HepG2 (cell line): ENCODE results near the gene BRAF. TPM values are rescaled to one million over a fixed set of nuclear protein-coding genes. Genes with fewer than 3 reads are reported as not detected.

Experiments used
- ATAC-seq: fragments of 200-7000 bp; cut with Tn5 transposase; 3 replicates; pipeline ENCODE4 v1.9.1; 2020; ENCODE audit warnings: mild to moderate bottlenecking, moderate library complexity
- BruUV-seq: library from RNA; stranded (reverse); fragments of 400-500 nt; replicated peaks from 2 replicates; lab custom pipeline; 2021; lab: Mats Ljungman, UMichigan
- CTCF ChIA-PET: fragments of 300-600 bp; formaldehyde crosslinking; extraction: SDS; loops from one replicate; lab custom pipeline; 2021; ENCODE audit warnings: low total read pairs, inconsistent platforms, low intra/inter-chr PET ratio; lab: Yijun Ruan, JAX
- POLR2A ChIA-PET: fragments of 350-600 bp; sonication (Branson Sonifier 250); formaldehyde crosslinking; loops from one replicate; lab custom pipeline; 2020; ENCODE audit warnings: antibody characterized with exemption, inconsistent platforms; lab: Yijun Ruan, JAX
- DNase-seq: peaks from one replicate; pipeline ENCODE4 v3.0.0-alpha.2; 2015; ENCODE audit warnings: low spot score
- FAIRE-seq: peaks from 3 replicates; lab custom pipeline; 2011; peaks lifted over from hg19 to GRCh38; lab: Jason Lieb, UNC
- H2AFZ ChIP-seq: one replicate; pipeline ENCODE4 v1.6.1; 2011; ENCODE audit warnings: low read length, inconsistent platforms
- H3K27ac ChIP-seq: fragments of 300-600 bp; 3 replicates; pipeline ENCODE4 v1.8.0; 2011; ENCODE audit warnings: mixed run types, mild to moderate bottlenecking, mixed read lengths, low read length, inconsistent platforms; ENCODE audit not compliant: insufficient read depth; ENCODE audit errors: extremely low read length
- H3K27me3 ChIP-seq, 2 experiments: fragments of 200-600 bp in 1 of 2; 2 replicates in 1 of 2; 3 replicates in 1 of 2; pipeline versions ENCODE4 v1.6.0 to v1.8.0; 2011; ENCODE audit warnings: low read length in 2 of 2, mild to moderate bottlenecking in 2 of 2, moderate library complexity in 2 of 2, inconsistent platforms in 1 of 2; ENCODE audit not compliant: insufficient read depth in 2 of 2, control insufficient read depth in 1 of 2
- H3K36me3 ChIP-seq, 2 experiments: fragments of 200-600 bp in 1 of 2; replicated peaks in 1 of 2; 2 replicates in 1 of 2; 3 replicates in 1 of 2; pipeline versions ENCODE4 v1.5.1 to v1.8.0; 2011; ENCODE audit warnings: low read length in 2 of 2, inconsistent platforms in 1 of 2; ENCODE audit not compliant: insufficient read depth in 2 of 2, control insufficient read depth in 1 of 2
- H3K4me1 ChIP-seq: 2 replicates; pipeline ENCODE4 v1.5.1; 2012; ENCODE audit warnings: low read length, inconsistent platforms; ENCODE audit not compliant: insufficient read depth
- H3K4me2 ChIP-seq: 2 replicates; pipeline ENCODE4 v1.6.0; 2011; ENCODE audit warnings: low read depth, low read length, inconsistent platforms
- H3K4me3 ChIP-seq, 3 experiments: fragments of 200-600 bp in 1 of 3; sonication (generic), shearing (Covaris generic) in 1 of 3; replicated peaks in 1 of 3; 2 replicates each; pipeline ENCODE4 v1.5.1; 2011 to 2016; ENCODE audit warnings: low read length in 3 of 3, inconsistent platforms in 2 of 3, low read depth in 2 of 3, mild to moderate bottlenecking in 2 of 3, control low read depth in 1 of 3, mixed read lengths in 1 of 3; ENCODE audit not compliant: insufficient read depth in 1 of 3
- H3K79me2 ChIP-seq: one replicate; pipeline ENCODE4 v1.6.1; 2011; ENCODE audit warnings: low read length, inconsistent platforms; ENCODE audit not compliant: insufficient read depth
- H3K9ac ChIP-seq: 2 replicates; pipeline ENCODE4 v1.6.0; 2011; ENCODE audit warnings: mild to moderate bottlenecking, low read depth, low read length, inconsistent platforms; ENCODE audit not compliant: insufficient read depth
- H3K9me3 ChIP-seq: 2 replicates; pipeline ENCODE4 v1.5.1; 2012; ENCODE audit warnings: mild to moderate bottlenecking, low read length
- H4K20me1 ChIP-seq: 2 replicates; pipeline ENCODE4 v1.6.0; 2011; ENCODE audit warnings: inconsistent platforms, mild to moderate bottlenecking, low read length, moderate library complexity; ENCODE audit not compliant: insufficient read depth
- NR2F2 ChIP-seq: IDR thresholded peaks from 2 replicates; pipeline ENCODE4 v1.6.1; 2012; ENCODE audit warnings: low read depth, inconsistent platforms, borderline replicate concordance
- PAWR ChIP-seq: sonication (generic); formaldehyde crosslinking; IDR thresholded peaks from 2 replicates; pipeline ENCODE4 v1.4.0; 2020; ENCODE audit warnings: missing genetic modification reagents, mild to moderate bottlenecking, borderline replicate concordance
- SYNCRIP ChIP-seq: fragments of 200-400 bp; formaldehyde crosslinking; IDR thresholded peaks from 2 replicates; pipeline ENCODE4 v1.6.1; 2018; ENCODE audit warnings: mild to moderate bottlenecking, low read depth, low read length; ENCODE audit not compliant: insufficient read depth
- ZMAT3 ChIP-seq: sonication (generic); formaldehyde crosslinking; conservative IDR thresholded peaks from 2 replicates; pipeline ENCODE4 v1.7.0; 2021; ENCODE audit warnings: missing genetic modification reagents
- WGBS: methylation state at CpG from one replicate; pipeline ENCODE4 v1.1.6; 2017; ENCODE audit warnings: low lambda C conversion rate; 5-methylcytosine and 5-hydroxymethylcytosine counted together
- in situ Hi-C: cut with HindIII; loops from 2 replicates; pipeline ENCODE4 v1.10.0; 2017; ENCODE audit warnings: low pct_unique_long_range_greater_than_20kb; ENCODE audit not compliant: extremely low pct_ligation_motif_present
- intact Hi-C: fragments of 100-400 bp; cut with micrococcal nuclease; formaldehyde crosslinking; loops from one replicate; pipeline ENCODE4 v1.10.0; 2022; ENCODE audit not compliant: unreplicated experiment
- polyA plus RNA-seq, 8 experiments: library from polyadenylated mRNA; depleted of rRNA in 3 of 8; stranded (reverse) in 7 of 8; unstranded in 1 of 8; fragments of >200 nt; fragmentation: Illumina TruSeq in 4 of 8; extraction: Trizol in 4 of 8; gene quantifications; 2 replicates each; pipeline versions ENCODE4 v1.2.1 to v1.2.3, GENCODE V29; 2011 to 2016; ENCODE audit warnings: low read depth in 4 of 8, missing spikeins in 1 of 8, mixed read lengths in 1 of 8; ENCODE audit not compliant: insufficient read depth in 1 of 8
- total RNA-seq, 5 experiments: library from RNA; depleted of rRNA; stranded (reverse); fragments of >200 nt; fragmentation: Illumina TruSeq; extraction: Trizol; gene quantifications; 2 replicates each; pipeline ENCODE4 v1.2.3, GENCODE V29; 2016; ENCODE audit warnings: low read depth in 1 of 5
- TF ChIP-seq, protein P1 (sequence below): sonication (generic); formaldehyde crosslinking; IDR thresholded peaks from 2 replicates; pipeline ENCODE4 v1.4.0; 2020; ENCODE audit warnings: mild to moderate bottlenecking, missing genetic modification reagents
- TF ChIP-seq, protein P2 (sequence below): sonication (generic); formaldehyde crosslinking; IDR thresholded peaks from 2 replicates; pipeline ENCODE4 v1.4.0; 2020; ENCODE audit warnings: missing genetic modification reagents
- TF ChIP-seq, protein P3 (sequence below): IDR thresholded peaks from 2 replicates; pipeline ENCODE4 v1.6.1; 2012; ENCODE audit warnings: inconsistent platforms

The BRAF gene
- total and polyA plus RNA-seq, 2 of the 13 experiments (the other 11 are each of a cell fraction or from before 2014, with no cell fraction given) = 12.5 to 13.4 TPM

DNA sequence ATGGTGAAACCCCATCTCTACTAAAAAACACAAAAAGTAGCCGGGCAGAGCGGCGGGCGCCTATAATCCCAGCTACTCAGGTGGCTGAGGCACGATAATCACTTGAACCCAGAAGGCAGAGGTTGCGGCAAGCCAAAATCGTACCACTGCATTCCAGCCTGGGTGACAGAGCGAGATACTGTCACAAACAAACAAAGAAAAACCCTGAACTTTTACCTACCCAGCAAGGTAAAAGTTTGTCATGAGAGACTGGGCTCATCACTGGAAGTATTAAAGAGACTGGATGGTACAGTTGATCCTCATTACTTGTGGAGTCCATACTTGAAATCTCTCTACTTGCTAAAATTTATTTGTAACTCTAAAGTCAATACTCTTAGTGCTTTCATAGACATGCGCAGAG lies 114.3 kb downstream of the BRAF start:
- FAIRE-seq (no peak), ATAC-seq (no peak)
- Histone ChIP-seq H3K9ac (no peak overlapping the region), H3K27me3 (no peaks in the 10 kb centered on the region), H3K4me1 (peaks cover 12% of the 10 kb centered on the region), H3K27ac (no peak overlapping the region), H3K4me3 (no peak overlapping the region), H3K79me2 (no peaks in the 10 kb centered on the region)
- no TSS peak for BruUV-seq
- intact Hi-C loops = loop anchor here (5.0 kb wide), 1 partner anchor 722 kb away; no protein-coding TSS in a partner anchor
- 96% methylated on average over 9 of the region's 9 CpGs for WGBS
- in situ Hi-C loops = loop anchor here (5.0 kb wide), 1 partner anchor 202 kb away; the partner anchor contains the start of gene MRPS33
- ChIA-PET POLR2A (interaction anchor here (1.2 to 2.5 kb wide), 4 partner anchors 114 to 204 kb away, joined by 5 to 17 read pairs (median 10); partner anchors contain the start of genes BRAF and MRPS33), CTCF (interaction anchor here (2.3 to 2.8 kb wide), 2 partner anchors 173 to 202 kb away, joined by 24 to 37 read pairs; no protein-coding TSS in a partner anchor)
- TF ChIP-seq, protein P1, sequence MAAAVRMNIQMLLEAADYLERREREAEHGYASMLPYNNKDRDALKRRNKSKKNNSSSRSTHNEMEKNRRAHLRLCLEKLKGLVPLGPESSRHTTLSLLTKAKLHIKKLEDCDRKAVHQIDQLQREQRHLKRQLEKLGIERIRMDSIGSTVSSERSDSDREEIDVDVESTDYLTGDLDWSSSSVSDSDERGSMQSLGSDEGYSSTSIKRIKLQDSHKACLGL (CRISPR knock-in tag) = no peak
- no peak for TF ChIP-seq NR2F2
- TF ChIP-seq SYNCRIP = no peak
- TF ChIP-seq, protein P2, sequence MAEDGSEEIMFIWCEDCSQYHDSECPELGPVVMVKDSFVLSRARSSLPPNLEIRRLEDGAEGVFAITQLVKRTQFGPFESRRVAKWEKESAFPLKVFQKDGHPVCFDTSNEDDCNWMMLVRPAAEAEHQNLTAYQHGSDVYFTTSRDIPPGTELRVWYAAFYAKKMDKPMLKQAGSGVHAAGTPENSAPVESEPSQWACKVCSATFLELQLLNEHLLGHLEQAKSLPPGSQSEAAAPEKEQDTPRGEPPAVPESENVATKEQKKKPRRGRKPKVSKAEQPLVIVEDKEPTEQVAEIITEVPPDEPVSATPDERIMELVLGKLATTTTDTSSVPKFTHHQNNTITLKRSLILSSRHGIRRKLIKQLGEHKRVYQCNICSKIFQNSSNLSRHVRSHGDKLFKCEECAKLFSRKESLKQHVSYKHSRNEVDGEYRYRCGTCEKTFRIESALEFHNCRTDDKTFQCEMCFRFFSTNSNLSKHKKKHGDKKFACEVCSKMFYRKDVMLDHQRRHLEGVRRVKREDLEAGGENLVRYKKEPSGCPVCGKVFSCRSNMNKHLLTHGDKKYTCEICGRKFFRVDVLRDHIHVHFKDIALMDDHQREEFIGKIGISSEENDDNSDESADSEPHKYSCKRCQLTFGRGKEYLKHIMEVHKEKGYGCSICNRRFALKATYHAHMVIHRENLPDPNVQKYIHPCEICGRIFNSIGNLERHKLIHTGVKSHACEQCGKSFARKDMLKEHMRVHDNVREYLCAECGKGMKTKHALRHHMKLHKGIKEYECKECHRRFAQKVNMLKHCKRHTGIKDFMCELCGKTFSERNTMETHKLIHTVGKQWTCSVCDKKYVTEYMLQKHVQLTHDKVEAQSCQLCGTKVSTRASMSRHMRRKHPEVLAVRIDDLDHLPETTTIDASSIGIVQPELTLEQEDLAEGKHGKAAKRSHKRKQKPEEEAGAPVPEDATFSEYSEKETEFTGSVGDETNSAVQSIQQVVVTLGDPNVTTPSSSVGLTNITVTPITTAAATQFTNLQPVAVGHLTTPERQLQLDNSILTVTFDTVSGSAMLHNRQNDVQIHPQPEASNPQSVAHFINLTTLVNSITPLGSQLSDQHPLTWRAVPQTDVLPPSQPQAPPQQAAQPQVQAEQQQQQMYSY (CRISPR knock-in tag) = no peak
- no peak for TF ChIP-seq ZMAT3 (CRISPR knock-in tag)
- TF ChIP-seq, protein P3, sequence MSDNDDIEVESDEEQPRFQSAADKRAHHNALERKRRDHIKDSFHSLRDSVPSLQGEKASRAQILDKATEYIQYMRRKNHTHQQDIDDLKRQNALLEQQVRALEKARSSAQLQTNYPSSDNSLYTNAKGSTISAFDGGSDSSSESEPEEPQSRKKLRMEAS = no peak
- no peak for TF ChIP-seq PAWR (CRISPR knock-in tag)
- TF ChIP-seq, all 625 proteins: peak for 0
- Histone ChIP-seq H4K20me1 (no peaks in the 10 kb centered on the region), H2AFZ (no peak overlapping the region), H3K9me3 (no peaks in the 10 kb centered on the region), H3K4me2 (no peak overlapping the region), H3K36me3 (peaks cover 0 to 9% of the 10 kb centered on the region in 2 experiments; a peak in 1 of 5 replicates)
- DNase-seq = no peak
